Measurements from ENCODE around the gene ARPC1B. TPM values are rescaled to one million over a fixed set of nuclear protein-coding genes. Genes with fewer than 3 reads are reported as not detected.

Gene ARPC1B
- total and polyA plus RNA-seq, 9 of the 15 experiments (the other 6 are each of a cell fraction or from before 2014, with no cell fraction given): 6.7 to 357 (median 211) TPM

DNA sequence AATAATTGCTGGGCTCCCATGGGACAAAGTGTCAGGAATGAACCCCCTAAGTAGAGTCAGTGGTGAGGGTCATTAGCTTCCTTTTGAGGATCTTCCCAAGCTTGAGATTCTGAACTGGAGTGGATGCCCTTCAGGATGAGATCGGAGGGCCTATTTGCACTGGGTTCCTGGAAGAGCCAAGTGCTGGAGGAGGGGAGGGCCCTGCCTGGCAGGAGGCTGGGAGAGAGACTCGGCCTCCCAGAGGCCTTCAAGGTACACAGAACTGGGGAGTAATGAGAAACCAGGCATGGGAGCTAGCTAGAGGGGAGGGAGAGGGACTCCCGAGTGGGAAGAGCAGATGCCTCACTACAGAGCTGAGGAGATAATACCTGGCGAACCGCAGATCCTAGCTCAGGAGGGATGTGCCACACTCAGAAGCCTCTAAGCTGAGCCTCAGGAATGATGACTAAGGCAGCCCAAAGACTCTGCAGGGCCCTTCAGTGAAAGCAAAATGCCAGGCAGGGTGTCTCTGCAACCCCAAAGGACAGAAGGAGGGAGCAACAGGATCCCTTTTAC lies 24.4 kb downstream of the ARPC1B start (continued):
- TF ChIP-seq ZBTB43 (CRISPR knock-in tag; IDR thresholded peaks at IDR 0.05) (no peak), TRIM24 (IDR thresholded peaks at IDR 0.05) (no peak), MED1 (CRISPR knock-in tag; IDR thresholded peaks at IDR 0.05; ENCODE audit: borderline replicate concordance) (no peak), BCOR (IDR thresholded peaks at IDR 0.05) (no peak), MBD1 (CRISPR knock-in tag; IDR thresholded peaks at IDR 0.05) (no peak), ZNF780A (CRISPR knock-in tag; IDR thresholded peaks at IDR 0.05) (no peak), ZNF512 (tag; IDR thresholded peaks at IDR 0.05) (no peak), RBM15 (IDR thresholded peaks at IDR 0.05; ENCODE audit: insufficient read depth, low read length) (no peak), ZNF699 (CRISPR knock-in tag; IDR thresholded peaks at IDR 0.05; ENCODE audit: insufficient replicate concordance) (no peak), POLR2A (conservative IDR thresholded peaks at IDR 0.05) (peak; percentile 45), MYNN (IDR thresholded peaks at IDR 0.05) (no peak), MYNN (CRISPR knock-in tag; IDR thresholded peaks at IDR 0.05) (no peak), ZBTB5 (IDR thresholded peaks at IDR 0.05) (no peak), TGIF2 (CRISPR knock-in tag; IDR thresholded peaks at IDR 0.05) (no peak), MIER1 (IDR thresholded peaks at IDR 0.05; ENCODE audit: low read depth) (no peak), BMI1 (IDR thresholded peaks at IDR 0.05; ENCODE audit: low read length) (no peak)
- TF ChIP-seq, protein P1, sequence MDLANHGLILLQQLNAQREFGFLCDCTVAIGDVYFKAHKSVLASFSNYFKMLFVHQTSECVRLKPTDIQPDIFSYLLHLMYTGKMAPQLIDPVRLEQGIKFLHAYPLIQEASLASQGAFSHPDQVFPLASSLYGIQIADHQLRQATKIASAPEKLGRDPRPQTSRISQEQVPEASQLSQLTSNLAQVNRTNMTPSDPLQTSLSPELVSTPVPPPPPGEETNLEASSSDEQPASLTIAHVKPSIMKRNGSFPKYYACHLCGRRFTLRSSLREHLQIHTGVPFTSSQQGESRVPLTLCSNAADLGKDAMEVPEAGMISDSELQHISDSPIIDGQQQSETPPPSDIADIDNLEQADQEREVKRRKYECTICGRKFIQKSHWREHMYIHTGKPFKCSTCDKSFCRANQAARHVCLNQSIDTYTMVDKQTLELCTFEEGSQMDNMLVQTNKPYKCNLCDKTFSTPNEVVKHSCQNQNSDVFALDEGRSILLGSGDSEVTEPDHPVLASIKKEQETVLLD (IDR thresholded peaks at IDR 0.05): no peak
- TF ChIP-seq, protein P2, sequence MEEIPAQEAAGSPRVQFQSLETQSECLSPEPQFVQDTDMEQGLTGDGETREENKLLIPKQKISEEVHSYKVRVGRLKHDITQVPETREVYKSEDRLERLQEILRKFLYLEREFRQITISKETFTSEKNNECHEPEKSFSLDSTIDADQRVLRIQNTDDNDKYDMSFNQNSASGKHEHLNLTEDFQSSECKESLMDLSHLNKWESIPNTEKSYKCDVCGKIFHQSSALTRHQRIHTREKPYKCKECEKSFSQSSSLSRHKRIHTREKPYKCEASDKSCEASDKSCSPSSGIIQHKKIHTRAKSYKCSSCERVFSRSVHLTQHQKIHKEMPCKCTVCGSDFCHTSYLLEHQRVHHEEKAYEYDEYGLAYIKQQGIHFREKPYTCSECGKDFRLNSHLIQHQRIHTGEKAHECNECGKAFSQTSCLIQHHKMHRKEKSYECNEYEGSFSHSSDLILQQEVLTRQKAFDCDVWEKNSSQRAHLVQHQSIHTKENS (CRISPR knock-in tag; IDR thresholded peaks at IDR 0.05): no peak

Measured in K562 (cell line).